SU-DHL-6 (cell line): Measurements from ENCODE around the gene PTBP3.

ENCODE experiments used
- EZH2phosphoT487 ChIP-seq: fragments of 200-600 bp; sonication (generic), shearing (Covaris generic); conservative IDR thresholded peaks from 2 replicates; pipeline ENCODE4 v1.6.1; 2018; ENCODE audit warnings: mild to moderate bottlenecking, antibody characterized with exemption, low read length, moderate library complexity, mixed read lengths
- TF ChIP-seq, protein P1 (sequence below): fragments of 200-600 bp; sonication (generic); IDR thresholded peaks from one replicate; pipeline ENCODE4 v1.5.1; 2017; ENCODE audit warnings: antibody characterized with exemption, mild to moderate bottlenecking, low read length, moderate library complexity; ENCODE audit not compliant: insufficient read depth, poor library complexity, severe bottlenecking

DNA sequence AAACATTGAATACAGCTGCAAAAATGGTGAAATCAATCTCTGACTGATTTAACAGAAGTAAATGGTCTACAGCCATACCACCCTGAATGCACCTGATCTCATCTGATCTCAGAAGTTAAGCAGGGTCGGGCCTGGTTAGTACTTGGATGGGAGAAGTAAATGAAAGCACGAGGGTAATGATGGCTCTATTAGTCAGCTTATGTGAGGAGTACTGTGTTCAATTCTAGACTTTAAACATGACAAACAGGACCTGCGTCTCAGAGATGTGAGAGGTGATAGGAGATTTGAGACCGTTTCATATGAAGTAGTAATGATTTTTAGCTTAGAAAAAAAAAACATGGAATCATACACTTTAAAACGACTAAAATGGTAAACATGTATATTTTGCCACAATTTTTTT, 81.2 kb downstream of the PTBP3 start:
- TF ChIP-seq, protein P1, sequence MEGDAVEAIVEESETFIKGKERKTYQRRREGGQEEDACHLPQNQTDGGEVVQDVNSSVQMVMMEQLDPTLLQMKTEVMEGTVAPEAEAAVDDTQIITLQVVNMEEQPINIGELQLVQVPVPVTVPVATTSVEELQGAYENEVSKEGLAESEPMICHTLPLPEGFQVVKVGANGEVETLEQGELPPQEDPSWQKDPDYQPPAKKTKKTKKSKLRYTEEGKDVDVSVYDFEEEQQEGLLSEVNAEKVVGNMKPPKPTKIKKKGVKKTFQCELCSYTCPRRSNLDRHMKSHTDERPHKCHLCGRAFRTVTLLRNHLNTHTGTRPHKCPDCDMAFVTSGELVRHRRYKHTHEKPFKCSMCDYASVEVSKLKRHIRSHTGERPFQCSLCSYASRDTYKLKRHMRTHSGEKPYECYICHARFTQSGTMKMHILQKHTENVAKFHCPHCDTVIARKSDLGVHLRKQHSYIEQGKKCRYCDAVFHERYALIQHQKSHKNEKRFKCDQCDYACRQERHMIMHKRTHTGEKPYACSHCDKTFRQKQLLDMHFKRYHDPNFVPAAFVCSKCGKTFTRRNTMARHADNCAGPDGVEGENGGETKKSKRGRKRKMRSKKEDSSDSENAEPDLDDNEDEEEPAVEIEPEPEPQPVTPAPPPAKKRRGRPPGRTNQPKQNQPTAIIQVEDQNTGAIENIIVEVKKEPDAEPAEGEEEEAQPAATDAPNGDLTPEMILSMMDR = no peak
- TF ChIP-seq EZH2phosphoT487 = no peak
